Skeletal muscle cell (primary cell): ENCODE measurements around the gene NCOR2.

ENCODE experiments used
- DNase-seq: peaks from one replicate; pipeline ENCODE4 v3.0.0-alpha.2; 2010; ENCODE audit warnings: low read depth
- H3K4me3 ChIP-seq: 2 replicates; pipeline ENCODE4 v1.5.1; 2011; ENCODE audit warnings: low read depth, mild to moderate bottlenecking, control low read depth, low read length, moderate library complexity

Gene NCOR2

GRCh38 chr12:124562796-124563181 is 4.6 kb downstream of the NCOR2 start:
- DNase-seq: no peak
- no peak overlapping the region for H3K4me3 ChIP-seq

- no peak for DNase-seq
- no peak overlapping the region for H3K4me3 ChIP-seq
Observed at GRCh38 chr12:124562018-124562795, 5.2 kb downstream of the NCOR2 start.

GRCh38 chr12:124561231-124561630 is 6.2 kb downstream of the NCOR2 start:
- no peak for DNase-seq
- no peak overlapping the region for H3K4me3 ChIP-seq

- no peak overlapping the region for H3K4me3 ChIP-seq
- DNase-seq: no peak
Observed at GRCh38 chr12:124560146-124560890, 7.1 kb downstream of the NCOR2 start.

- no peak for DNase-seq
Observed at GRCh38 chr12:124559182-124560017, 8.0 kb downstream of the NCOR2 start.

GRCh38 chr12:124558313-124558712 is 9.1 kb downstream of the NCOR2 start:
- no peak for DNase-seq
- H3K4me3 ChIP-seq: no peak overlapping the region

More at GRCh38 chr12:124559182-124560017, 8.0 kb downstream of the NCOR2 start:
- H3K4me3 ChIP-seq: no peak overlapping the region

- H3K4me3 ChIP-seq: no peak overlapping the region
- DNase-seq: no peak
Observed at GRCh38 chr12:124557518-124558223, 9.7 kb downstream of the NCOR2 start.

GRCh38 chr12:124556896-124557501 is 10.4 kb downstream of the NCOR2 start:
- no peak overlapping the region for H3K4me3 ChIP-seq
- DNase-seq: no peak

- DNase-seq: no peak
- no peak overlapping the region for H3K4me3 ChIP-seq
Observed at GRCh38 chr12:124556074-124556466, 11.3 kb downstream of the NCOR2 start.

GRCh38 chr12:124555168-124556073 is 12.0 kb downstream of the NCOR2 start:
- no peak for DNase-seq
- no peak overlapping the region for H3K4me3 ChIP-seq

- DNase-seq: no peak
- no peak overlapping the region for H3K4me3 ChIP-seq
Observed at GRCh38 chr12:124554429-124555029, 12.9 kb downstream of the NCOR2 start.

GRCh38 chr12:124553862-124554428 is 13.5 kb downstream of the NCOR2 start:
- no peak for DNase-seq
- H3K4me3 ChIP-seq: no peak overlapping the region

- H3K4me3 ChIP-seq: no peak overlapping the region
- no peak for DNase-seq
Observed at GRCh38 chr12:124551268-124552144, 15.9 kb downstream of the NCOR2 start.

GRCh38 chr12:124550123-124551089 is 17.0 kb downstream of the NCOR2 start:
- no peak for DNase-seq
- no peak overlapping the region for H3K4me3 ChIP-seq

- no peak overlapping the region for H3K4me3 ChIP-seq
- DNase-seq: no peak
Observed at GRCh38 chr12:124549629-124550028, 17.8 kb downstream of the NCOR2 start.
